Measurements from ENCODE around the gene TOR1A.
"Not testable (repeated sequence)": the region's sequence is repeated elsewhere in the genome, so short reads cannot be mapped to it uniquely, and the experiment has no call there.

The TOR1A gene

GRCh38 chr9:129779560-129780190, 44.3 kb downstream of the TOR1A start:
- no peak for DNase-seq

GRCh38 chr9:129778469-129778868, 45.5 kb downstream of the TOR1A start:
- no peak for DNase-seq

GRCh38 chr9:129777769-129778130, 46.2 kb downstream of the TOR1A start:
- no peak for DNase-seq

- peak; percentile 21 for DNase-seq
Measured at GRCh38 chr9:129776938-129777768, 46.8 kb downstream of the TOR1A start.

GRCh38 chr9:129776566-129776937, 47.4 kb downstream of the TOR1A start:
- DNase-seq, result no peak

GRCh38 chr9:129776096-129776495, 47.8 kb downstream of the TOR1A start:
- not testable (repeated sequence) for DNase-seq

GRCh38 chr9:129775448-129775798, 48.5 kb downstream of the TOR1A start:
- DNase-seq, result no peak

- DNase-seq, result no peak
Measured at GRCh38 chr9:129774791-129775447, 49.0 kb downstream of the TOR1A start.

- no peak for DNase-seq
Measured at GRCh38 chr9:129773262-129774048, 50.5 kb downstream of the TOR1A start.

GRCh38 chr9:129770741-129771140, 53.2 kb downstream of the TOR1A start:
- DNase-seq, result no peak

GRCh38 chr9:129769669-129770068, 54.3 kb downstream of the TOR1A start:
- DNase-seq, result no peak

- no peak for DNase-seq
Measured at GRCh38 chr9:129768486-129768885, 55.5 kb downstream of the TOR1A start.

- DNase-seq, result no peak
Measured at GRCh38 chr9:129765764-129766317, 58.1 kb downstream of the TOR1A start.

- no peak for DNase-seq
Measured at GRCh38 chr9:129762985-129763926, 60.7 kb downstream of the TOR1A start.

Measured in CD4-positive, alpha-beta T cell treated with Interleukin-6 for 4 hours (primary cell).